Activated B cell treated with CpG ODN at 0.5 μM for 24 hours (primary cell): Measurements from ENCODE around the gene RPAP2. TPM values are rescaled to one million over a fixed set of nuclear protein-coding genes. Genes with fewer than 3 reads are reported as not detected.

Source experiments
- ATAC-seq: fragments of 200-7000 bp; cut with Tn5 transposase; one replicate; pipeline ENCODE4 v1.10.0; 2021; ENCODE audit warnings: low read depth, mild to moderate bottlenecking, moderate library complexity
- CTCF ChIA-PET: fragments of 350-600 bp; sonication (Branson Sonifier 250); formaldehyde crosslinking; loops from one replicate; lab custom pipeline; 2021; ENCODE audit warnings: antibody characterized with exemption; lab: Charles Lee
- POLR2A ChIA-PET: fragments of 350-600 bp; sonication (Branson Sonifier 250); formaldehyde crosslinking; loops from one replicate; lab custom pipeline; 2021; ENCODE audit warnings: antibody characterized with exemption; lab: Charles Lee
- DNase-seq: peaks from one replicate; pipeline ENCODE4 v3.0.0; 2022
- H3K27ac Mint-ChIP-seq: one replicate; pipeline ENCODE4 v1.8.0; 2020; ENCODE audit warnings: mixed read lengths
- H3K27me3 Mint-ChIP-seq: one replicate; pipeline ENCODE4 v1.8.0; 2021; ENCODE audit warnings: mixed read lengths
- H3K36me3 Mint-ChIP-seq: one replicate; pipeline ENCODE4 v1.8.0; 2021; ENCODE audit warnings: low read depth, mixed read lengths
- H3K4me1 Mint-ChIP-seq: one replicate; pipeline ENCODE4 v1.8.0; 2021; ENCODE audit warnings: mixed read lengths
- H3K4me3 Mint-ChIP-seq: one replicate; pipeline ENCODE4 v1.8.0; 2020; ENCODE audit warnings: mild to moderate bottlenecking, mixed read lengths
- H3K9me3 Mint-ChIP-seq: one replicate; pipeline ENCODE4 v1.8.0; 2020; ENCODE audit warnings: mixed read lengths
- intact Hi-C: fragments of 100-400 bp; cut with micrococcal nuclease; formaldehyde crosslinking; loops from one replicate; pipeline ENCODE4 v1.15.1; 2024
- total RNA-seq: library from RNA; stranded (reverse); gene quantifications from 2 replicates; pipeline ENCODE4 v1.2.3, GENCODE V29; 2022
- TF ChIP-seq, protein P1 (sequence below): fragments of 200-600 bp; IDR thresholded peaks from one replicate; pipeline ENCODE4 v1.8.0; 2022; ENCODE audit warnings: antibody characterized with exemption, mild to moderate bottlenecking

Gene RPAP2
- total RNA-seq, 1 donor from 2014 or later: 31.7 TPM

- TF ChIP-seq, protein P1, sequence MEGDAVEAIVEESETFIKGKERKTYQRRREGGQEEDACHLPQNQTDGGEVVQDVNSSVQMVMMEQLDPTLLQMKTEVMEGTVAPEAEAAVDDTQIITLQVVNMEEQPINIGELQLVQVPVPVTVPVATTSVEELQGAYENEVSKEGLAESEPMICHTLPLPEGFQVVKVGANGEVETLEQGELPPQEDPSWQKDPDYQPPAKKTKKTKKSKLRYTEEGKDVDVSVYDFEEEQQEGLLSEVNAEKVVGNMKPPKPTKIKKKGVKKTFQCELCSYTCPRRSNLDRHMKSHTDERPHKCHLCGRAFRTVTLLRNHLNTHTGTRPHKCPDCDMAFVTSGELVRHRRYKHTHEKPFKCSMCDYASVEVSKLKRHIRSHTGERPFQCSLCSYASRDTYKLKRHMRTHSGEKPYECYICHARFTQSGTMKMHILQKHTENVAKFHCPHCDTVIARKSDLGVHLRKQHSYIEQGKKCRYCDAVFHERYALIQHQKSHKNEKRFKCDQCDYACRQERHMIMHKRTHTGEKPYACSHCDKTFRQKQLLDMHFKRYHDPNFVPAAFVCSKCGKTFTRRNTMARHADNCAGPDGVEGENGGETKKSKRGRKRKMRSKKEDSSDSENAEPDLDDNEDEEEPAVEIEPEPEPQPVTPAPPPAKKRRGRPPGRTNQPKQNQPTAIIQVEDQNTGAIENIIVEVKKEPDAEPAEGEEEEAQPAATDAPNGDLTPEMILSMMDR: no peak
- Mint-ChIP-seq H3K4me1 (no peaks in the 10 kb centered on the region), H3K4me3 (no peak overlapping the region), H3K27me3 (no peaks in the 10 kb centered on the region), H3K9me3 (peaks cover 29% of the 10 kb centered on the region), H3K36me3 (peaks cover 72% of the 10 kb centered on the region), H3K27ac (no peak overlapping the region)
- no peak for DNase-seq
- ChIA-PET CTCF (no interaction called here), POLR2A (no interaction called here)
- intact Hi-C loops: no loop called here
- no peak for ATAC-seq
Measured at GRCh38 chr1:92323473-92324453, 24.9 kb downstream of the RPAP2 start.

GRCh38 chr1:92324784-92325183 lies 25.9 kb downstream of the RPAP2 start:
- no peak overlapping the region for H3K27ac Mint-ChIP-seq
- intact Hi-C loops: no loop called here
- ATAC-seq (no peak), DNase-seq (no peak)
- ChIA-PET CTCF (no interaction called here), POLR2A (no interaction called here)
- no peaks in the 10 kb centered on the region for H3K27me3 Mint-ChIP-seq
- H3K9me3 Mint-ChIP-seq: peaks cover 31% of the 10 kb centered on the region
- no peaks in the 10 kb centered on the region for H3K4me1 Mint-ChIP-seq
- H3K4me3 Mint-ChIP-seq: no peak overlapping the region
- peaks cover 75% of the 10 kb centered on the region for H3K36me3 Mint-ChIP-seq
- TF ChIP-seq, protein P1: no peak

GRCh38 chr1:92326681-92327080 lies 27.8 kb downstream of the RPAP2 start:
- Mint-ChIP-seq H3K36me3 (peaks cover 75% of the 10 kb centered on the region), H3K27me3 (no peaks in the 10 kb centered on the region), H3K9me3 (peaks cover 31% of the 10 kb centered on the region), H3K4me3 (no peak overlapping the region), H3K27ac (no peak overlapping the region), H3K4me1 (no peaks in the 10 kb centered on the region)
- ChIA-PET CTCF (no interaction called here), POLR2A (no interaction called here)
- DNase-seq (no peak), ATAC-seq (no peak)
- intact Hi-C loops: no loop called here
- TF ChIP-seq, protein P1: no peak

DNA sequence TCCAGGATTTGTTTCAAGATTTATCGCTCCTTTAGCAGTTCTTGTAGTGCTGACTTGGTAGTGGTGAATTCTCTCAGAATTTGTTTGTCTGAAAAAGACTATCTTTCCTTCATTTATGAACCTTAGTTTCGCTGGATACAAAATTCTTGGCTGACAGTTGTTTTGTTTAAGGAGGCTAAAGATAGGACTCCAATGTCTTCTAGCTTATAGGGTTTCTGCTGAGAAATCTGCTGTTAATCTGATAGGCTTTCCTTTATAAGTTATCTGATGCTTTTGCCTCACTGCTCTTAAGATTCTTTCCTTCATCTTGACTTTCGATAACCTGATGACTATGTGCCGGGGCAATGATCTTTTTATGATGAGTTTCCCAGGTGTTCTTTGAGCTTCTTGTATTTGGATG lies 28.9 kb downstream of the RPAP2 start:
- DNase-seq (no peak), ATAC-seq (no peak)
- H3K4me1 Mint-ChIP-seq: no peaks in the 10 kb centered on the region
- TF ChIP-seq, protein P1: no peak
- peaks cover 31% of the 10 kb centered on the region for H3K9me3 Mint-ChIP-seq
- POLR2A ChIA-PET: interaction anchor here (0.7 kb wide), 1 partner anchor 16 kb away, joined by 3 read pairs; no protein-coding TSS in a partner anchor
- intact Hi-C loops: no loop called here
- peaks cover 75% of the 10 kb centered on the region for H3K36me3 Mint-ChIP-seq
- H3K27me3 Mint-ChIP-seq: no peaks in the 10 kb centered on the region
- H3K27ac Mint-ChIP-seq: no peak overlapping the region
- CTCF ChIA-PET: no interaction called here
- no peak overlapping the region for H3K4me3 Mint-ChIP-seq

- ChIA-PET POLR2A (no interaction called here), CTCF (no interaction called here)
- Mint-ChIP-seq H3K27ac (no peak overlapping the region), H3K4me1 (no peaks in the 10 kb centered on the region), H3K36me3 (peaks cover 75% of the 10 kb centered on the region), H3K9me3 (peaks cover 31% of the 10 kb centered on the region), H3K27me3 (no peaks in the 10 kb centered on the region), H3K4me3 (no peak overlapping the region)
- TF ChIP-seq, protein P1: no peak
- intact Hi-C loops: no loop called here
- DNase-seq: no peak
- ATAC-seq: no peak
Measured at GRCh38 chr1:92329347-92330129, 30.7 kb downstream of the RPAP2 start.
